K562 (cell line): Measurements from ENCODE around the gene SORT1. TPM values are rescaled to one million over a fixed set of nuclear protein-coding genes. Genes with fewer than 3 reads are reported as not detected.

Source experiments
- KAT8 ChIP-seq: fragments of 450-650 bp; IDR thresholded peaks from 2 replicates; pipeline ENCODE4 v1.6.1; 2016; ENCODE audit warnings: low read depth, mild to moderate bottlenecking
- KDM1A ChIP-seq, 2 experiments: fragments of 450-650 bp; IDR thresholded peaks; 2 replicates each; pipeline ENCODE4 v1.6.1; 2016; ENCODE audit warnings: mild to moderate bottlenecking in 2 of 2
- KDM5B ChIP-seq: fragments of 200-600 bp; sonication (generic); IDR thresholded peaks from 2 replicates; pipeline ENCODE4 v1.6.1; 2012; ENCODE audit warnings: low read depth, mild to moderate bottlenecking, moderate library complexity, low read length, control low read depth, inconsistent platforms; ENCODE audit not compliant: insufficient replicate concordance
- MAZ ChIP-seq, 2 experiments: fragments of 450-650 bp in 1 of 2; sonication (generic) in 1 of 2; formaldehyde crosslinking; IDR thresholded peaks in 1 of 2; conservative IDR thresholded peaks in 1 of 2; 2 replicates each; pipeline versions ENCODE4 v1.4.0 to v1.5.0; 2020; ENCODE audit warnings: mild to moderate bottlenecking in 1 of 2, missing genetic modification reagents in 1 of 2
- NCOA4 ChIP-seq: fragments of 450-650 bp; IDR thresholded peaks from 2 replicates; pipeline ENCODE4 v1.6.1; 2018; ENCODE audit warnings: mild to moderate bottlenecking; ENCODE audit not compliant: partially characterized antibody
- PHF8 ChIP-seq: fragments of 200-600 bp; sonication (generic); IDR thresholded peaks from 2 replicates; pipeline ENCODE4 v1.6.1; 2012; ENCODE audit warnings: mixed run types, mild to moderate bottlenecking, inconsistent platforms, low read length, moderate library complexity, borderline replicate concordance
- SMARCC2 ChIP-seq: fragments of 450-650 bp; IDR thresholded peaks from 2 replicates; pipeline ENCODE4 v1.6.1; 2017; ENCODE audit warnings: antibody characterized with exemption, moderate library complexity, mild to moderate bottlenecking, low read depth
- ZKSCAN3 ChIP-seq: fragments of 250-450 bp; sonication (Bioruptor Pico); IDR thresholded peaks from 2 replicates; pipeline ENCODE4 v1.4.0; 2020
- polyA plus RNA-seq, 8 experiments: library from polyadenylated mRNA; depleted of rRNA in 4 of 8; stranded (reverse) in 5 of 8; unstranded in 3 of 8; fragments of >200 nt; fragmentation: Nextera tagmentation in 2 of 8; fragmentation: Illumina TruSeq in 1 of 8; extraction: Ambion mirVana in 2 of 8; extraction: Trizol in 1 of 8; gene quantifications; 2 replicates each; pipeline versions ENCODE4 v1.2.1 to v1.2.3, GENCODE V29; 2011 to 2014; ENCODE audit warnings: inconsistent platforms in 1 of 8, missing spikeins in 1 of 8
- total RNA-seq, 7 experiments: library from RNA; depleted of rRNA in 6 of 7; stranded (reverse); fragments of >200 nt in 6 of 7; fragmentation: Illumina TruSeq in 2 of 7; extraction: Trizol in 2 of 7; gene quantifications; 2 replicates each; pipeline versions ENCODE4 v1.2.1 to v1.2.3, GENCODE V29; 2011 to 2021; ENCODE audit warnings: low replicate concordance in 1 of 7
- TF ChIP-seq, protein P1 (sequence below): fragments of 450-650 bp; IDR thresholded peaks from 2 replicates; pipeline ENCODE4 v1.6.1; 2016; ENCODE audit warnings: low read depth
- TF ChIP-seq, protein P2 (sequence below): fragments of 250-450 bp; sonication (Bioruptor Pico); IDR thresholded peaks from 2 replicates; pipeline ENCODE4 v1.4.0; 2020
- TF ChIP-seq, protein P3 (sequence below): fragments of 250-450 bp; sonication (Bioruptor Pico); IDR thresholded peaks from 2 replicates; pipeline ENCODE4 v1.5.0; 2020; ENCODE audit warnings: mild to moderate bottlenecking

The SORT1 gene
- total and polyA plus RNA-seq, 9 of the 15 experiments (the other 6 are each of a cell fraction or from before 2014, with no cell fraction given), result 27.4 to 112 (median 65.0) TPM

DNA sequence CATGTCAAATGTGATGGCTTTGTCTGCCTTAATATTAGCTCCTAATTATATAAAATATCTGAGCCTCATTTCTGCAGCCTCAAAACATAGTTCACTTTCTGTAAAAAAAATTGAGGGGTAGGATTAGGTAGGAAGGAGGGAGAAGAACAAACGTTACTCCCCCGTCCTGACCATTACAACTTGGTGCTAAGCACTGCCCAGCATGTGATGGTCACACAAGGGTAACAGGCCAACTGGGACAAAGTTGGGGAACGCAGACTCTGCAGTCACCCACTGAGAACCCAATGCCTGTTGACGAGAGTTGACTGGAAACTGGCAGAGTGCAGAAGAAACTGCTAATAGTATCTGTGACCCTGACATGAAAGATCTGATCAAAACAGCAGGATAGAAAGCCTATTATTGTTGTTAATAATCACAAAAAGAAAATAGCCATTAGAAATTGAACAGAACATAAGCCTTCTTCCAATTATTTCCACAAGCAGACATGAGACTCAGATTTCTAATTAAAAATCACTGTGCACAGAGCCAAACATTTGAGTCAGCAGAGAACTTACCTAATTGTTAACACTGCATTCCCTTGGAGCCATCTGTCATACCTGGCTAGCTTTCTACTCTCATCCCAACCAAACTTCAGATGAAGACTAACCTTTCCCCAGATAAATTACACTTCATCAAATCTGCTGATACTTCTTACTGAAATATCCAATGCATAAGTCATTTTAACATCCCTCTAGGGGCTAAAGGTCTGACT is 5.5 kb downstream of the SORT1 start (continued):
- TF ChIP-seq, protein P1, sequence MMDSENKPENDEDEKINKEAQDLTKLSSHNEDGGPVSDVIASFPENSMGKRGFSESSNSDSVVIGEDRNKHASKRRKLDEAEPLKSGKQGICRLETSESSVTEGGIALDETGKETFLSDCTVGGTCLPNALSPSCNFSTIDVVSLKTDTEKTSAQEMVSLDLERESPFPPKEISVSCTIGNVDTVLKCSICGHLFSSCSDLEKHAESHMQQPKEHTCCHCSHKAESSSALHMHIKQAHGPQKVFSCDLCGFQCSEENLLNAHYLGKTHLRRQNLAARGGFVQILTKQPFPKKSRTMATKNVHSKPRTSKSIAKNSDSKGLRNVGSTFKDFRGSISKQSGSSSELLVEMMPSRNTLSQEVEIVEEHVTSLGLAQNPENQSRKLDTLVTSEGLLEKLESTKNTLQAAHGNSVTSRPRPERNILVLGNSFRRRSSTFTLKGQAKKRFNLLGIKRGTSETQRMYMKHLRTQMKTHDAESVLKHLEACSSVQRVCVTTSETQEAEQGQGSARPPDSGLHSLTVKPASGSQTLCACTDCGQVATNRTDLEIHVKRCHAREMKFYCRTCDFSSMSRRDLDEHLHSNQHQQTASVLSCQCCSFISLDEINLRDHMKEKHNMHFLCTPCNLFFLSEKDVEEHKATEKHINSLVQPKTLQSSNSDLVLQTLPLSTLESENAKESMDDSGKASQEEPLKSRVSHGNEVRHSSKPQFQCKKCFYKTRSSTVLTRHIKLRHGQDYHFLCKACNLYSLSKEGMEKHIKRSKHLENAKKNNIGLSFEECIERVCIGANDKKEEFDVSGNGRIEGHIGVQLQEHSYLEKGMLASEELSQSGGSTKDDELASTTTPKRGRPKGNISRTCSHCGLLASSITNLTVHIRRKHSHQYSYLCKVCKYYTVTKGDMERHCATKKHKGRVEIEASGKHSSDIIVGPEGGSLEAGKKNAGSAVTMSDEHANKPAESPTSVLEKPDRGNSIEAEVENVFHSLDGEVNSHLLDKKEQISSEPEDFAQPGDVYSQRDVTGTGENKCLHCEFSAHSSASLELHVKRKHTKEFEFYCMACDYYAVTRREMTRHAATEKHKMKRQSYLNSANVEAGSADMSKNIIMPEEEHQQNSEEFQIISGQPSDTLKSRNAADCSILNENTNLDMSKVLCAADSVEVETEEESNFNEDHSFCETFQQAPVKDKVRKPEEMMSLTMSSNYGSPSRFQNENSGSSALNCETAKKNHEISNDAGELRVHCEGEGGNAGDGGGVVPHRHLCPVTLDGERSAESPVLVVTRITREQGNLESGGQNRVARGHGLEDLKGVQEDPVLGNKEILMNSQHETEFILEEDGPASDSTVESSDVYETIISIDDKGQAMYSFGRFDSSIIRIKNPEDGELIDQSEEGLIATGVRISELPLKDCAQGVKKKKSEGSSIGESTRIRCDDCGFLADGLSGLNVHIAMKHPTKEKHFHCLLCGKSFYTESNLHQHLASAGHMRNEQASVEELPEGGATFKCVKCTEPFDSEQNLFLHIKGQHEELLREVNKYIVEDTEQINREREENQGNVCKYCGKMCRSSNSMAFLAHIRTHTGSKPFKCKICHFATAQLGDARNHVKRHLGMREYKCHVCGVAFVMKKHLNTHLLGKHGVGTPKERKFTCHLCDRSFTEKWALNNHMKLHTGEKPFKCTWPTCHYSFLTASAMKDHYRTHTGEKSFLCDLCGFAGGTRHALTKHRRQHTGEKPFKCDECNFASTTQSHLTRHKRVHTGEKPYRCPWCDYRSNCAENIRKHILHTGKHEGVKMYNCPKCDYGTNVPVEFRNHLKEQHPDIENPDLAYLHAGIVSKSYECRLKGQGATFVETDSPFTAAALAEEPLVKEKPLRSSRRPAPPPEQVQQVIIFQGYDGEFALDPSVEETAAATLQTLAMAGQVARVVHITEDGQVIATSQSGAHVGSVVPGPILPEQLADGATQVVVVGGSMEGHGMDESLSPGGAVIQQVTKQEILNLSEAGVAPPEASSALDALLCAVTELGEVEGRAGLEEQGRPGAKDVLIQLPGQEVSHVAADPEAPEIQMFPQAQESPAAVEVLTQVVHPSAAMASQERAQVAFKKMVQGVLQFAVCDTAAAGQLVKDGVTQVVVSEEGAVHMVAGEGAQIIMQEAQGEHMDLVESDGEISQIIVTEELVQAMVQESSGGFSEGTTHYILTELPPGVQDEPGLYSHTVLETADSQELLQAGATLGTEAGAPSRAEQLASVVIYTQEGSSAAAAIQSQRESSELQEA, result no peak
- TF ChIP-seq, protein P2, sequence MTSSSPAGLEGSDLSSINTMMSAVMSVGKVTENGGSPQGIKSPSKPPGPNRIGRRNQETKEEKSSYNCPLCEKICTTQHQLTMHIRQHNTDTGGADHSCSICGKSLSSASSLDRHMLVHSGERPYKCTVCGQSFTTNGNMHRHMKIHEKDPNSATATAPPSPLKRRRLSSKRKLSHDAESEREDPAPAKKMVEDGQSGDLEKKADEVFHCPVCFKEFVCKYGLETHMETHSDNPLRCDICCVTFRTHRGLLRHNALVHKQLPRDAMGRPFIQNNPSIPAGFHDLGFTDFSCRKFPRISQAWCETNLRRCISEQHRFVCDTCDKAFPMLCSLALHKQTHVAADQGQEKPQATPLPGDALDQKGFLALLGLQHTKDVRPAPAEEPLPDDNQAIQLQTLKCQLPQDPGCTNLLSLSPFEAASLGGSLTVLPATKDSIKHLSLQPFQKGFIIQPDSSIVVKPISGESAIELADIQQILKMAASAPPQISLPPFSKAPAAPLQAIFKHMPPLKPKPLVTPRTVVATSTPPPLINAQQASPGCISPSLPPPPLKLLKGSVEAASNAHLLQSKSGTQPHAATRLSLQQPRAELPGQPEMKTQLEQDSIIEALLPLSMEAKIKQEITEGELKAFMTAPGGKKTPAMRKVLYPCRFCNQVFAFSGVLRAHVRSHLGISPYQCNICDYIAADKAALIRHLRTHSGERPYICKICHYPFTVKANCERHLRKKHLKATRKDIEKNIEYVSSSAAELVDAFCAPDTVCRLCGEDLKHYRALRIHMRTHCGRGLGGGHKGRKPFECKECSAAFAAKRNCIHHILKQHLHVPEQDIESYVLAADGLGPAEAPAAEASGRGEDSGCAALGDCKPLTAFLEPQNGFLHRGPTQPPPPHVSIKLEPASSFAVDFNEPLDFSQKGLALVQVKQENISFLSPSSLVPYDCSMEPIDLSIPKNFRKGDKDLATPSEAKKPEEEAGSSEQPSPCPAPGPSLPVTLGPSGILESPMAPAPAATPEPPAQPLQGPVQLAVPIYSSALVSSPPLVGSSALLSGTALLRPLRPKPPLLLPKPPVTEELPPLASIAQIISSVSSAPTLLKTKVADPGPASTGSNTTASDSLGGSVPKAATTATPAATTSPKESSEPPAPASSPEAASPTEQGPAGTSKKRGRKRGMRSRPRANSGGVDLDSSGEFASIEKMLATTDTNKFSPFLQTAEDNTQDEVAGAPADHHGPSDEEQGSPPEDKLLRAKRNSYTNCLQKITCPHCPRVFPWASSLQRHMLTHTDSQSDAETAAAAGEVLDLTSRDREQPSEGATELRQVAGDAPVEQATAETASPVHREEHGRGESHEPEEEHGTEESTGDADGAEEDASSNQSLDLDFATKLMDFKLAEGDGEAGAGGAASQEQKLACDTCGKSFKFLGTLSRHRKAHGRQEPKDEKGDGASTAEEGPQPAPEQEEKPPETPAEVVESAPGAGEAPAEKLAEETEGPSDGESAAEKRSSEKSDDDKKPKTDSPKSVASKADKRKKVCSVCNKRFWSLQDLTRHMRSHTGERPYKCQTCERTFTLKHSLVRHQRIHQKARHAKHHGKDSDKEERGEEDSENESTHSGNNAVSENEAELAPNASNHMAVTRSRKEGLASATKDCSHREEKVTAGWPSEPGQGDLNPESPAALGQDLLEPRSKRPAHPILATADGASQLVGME, result 0 out of 2 replicates have a peak, but pooled peaks have one; percentile 57
- peak in 1 of 2 experiments; percentile 10; a peak in 1 of 4 replicates for TF ChIP-seq KDM1A (IDR thresholded peaks at IDR 0.05)
- TF ChIP-seq ZKSCAN3 (CRISPR knock-in tag), result no peak
- no peak for TF ChIP-seq NCOA4
- TF ChIP-seq, protein P3, sequence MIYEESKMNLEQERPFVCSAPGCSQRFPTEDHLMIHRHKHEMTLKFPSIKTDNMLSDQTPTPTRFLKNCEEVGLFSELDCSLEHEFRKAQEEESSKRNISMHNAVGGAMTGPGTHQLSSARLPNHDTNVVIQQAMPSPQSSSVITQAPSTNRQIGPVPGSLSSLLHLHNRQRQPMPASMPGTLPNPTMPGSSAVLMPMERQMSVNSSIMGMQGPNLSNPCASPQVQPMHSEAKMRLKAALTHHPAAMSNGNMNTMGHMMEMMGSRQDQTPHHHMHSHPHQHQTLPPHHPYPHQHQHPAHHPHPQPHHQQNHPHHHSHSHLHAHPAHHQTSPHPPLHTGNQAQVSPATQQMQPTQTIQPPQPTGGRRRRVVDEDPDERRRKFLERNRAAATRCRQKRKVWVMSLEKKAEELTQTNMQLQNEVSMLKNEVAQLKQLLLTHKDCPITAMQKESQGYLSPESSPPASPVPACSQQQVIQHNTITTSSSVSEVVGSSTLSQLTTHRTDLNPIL (CRISPR knock-in tag), result no peak
- TF ChIP-seq KDM5B, result peak; percentile 21
- no peak for TF ChIP-seq KAT8
- no peak; the same call in 1 of the 2 replicates for TF ChIP-seq SMARCC2
- no peak for TF ChIP-seq PHF8
- peak in 1 of 2 experiments; percentile 16; a peak in 1 of 4 replicates for TF ChIP-seq MAZ (CRISPR knock-in tag; conservative IDR thresholded peaks at IDR 0.05 in 1 of 2, IDR thresholded peaks at IDR 0.05 in 1 of 2)
